GM12892 (cell line): ENCODE measurements around the gene POLN.

Experiments used
- POLR2A ChIP-seq: IDR thresholded peaks from 2 replicates; pipeline ENCODE4 v1.6.1; 2011; ENCODE audit warnings: low read depth, low read length, control low read depth
- TAF1 ChIP-seq: IDR thresholded peaks from 2 replicates; pipeline ENCODE4 v1.6.1; 2011; ENCODE audit warnings: low read depth, mild to moderate bottlenecking, control low read depth, low read length, borderline replicate concordance

DNA sequence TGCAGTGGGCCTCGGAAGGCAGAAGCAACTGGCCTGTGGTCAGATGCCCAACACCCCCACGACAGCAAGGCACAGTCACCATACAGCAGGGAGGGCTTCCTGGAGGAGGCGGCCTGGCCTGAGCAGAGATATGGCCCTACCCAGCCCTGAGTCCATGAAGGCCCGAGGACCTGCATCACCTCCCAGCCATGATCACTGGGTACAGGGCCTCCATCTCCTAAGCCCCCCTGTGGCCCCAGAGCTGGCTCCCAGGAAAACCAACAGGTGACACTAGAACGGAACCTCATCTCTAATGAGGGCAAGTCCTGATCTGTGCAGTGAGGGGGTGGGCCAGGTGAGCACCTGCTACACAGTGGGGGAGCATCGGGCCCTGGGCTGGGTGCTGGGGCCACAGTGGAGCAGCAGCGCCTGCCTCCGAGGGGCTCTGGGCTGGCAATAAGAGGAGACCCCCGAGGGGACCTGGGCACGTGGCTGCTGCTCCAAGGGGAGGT is 46.2 kb upstream of the POLN start:
- TF ChIP-seq TAF1 (no peak), POLR2A (no peak)
